DND-41 (cell line): ENCODE results near the gene SLC16A6.

ENCODE experiments used
- CTCF ChIP-seq: IDR thresholded peaks from 2 replicates; pipeline ENCODE4 v1.5.1; 2012; ENCODE audit warnings: borderline replicate concordance, low read length, moderate library complexity, mild to moderate bottlenecking; ENCODE audit not compliant: poor library complexity, severe bottlenecking; ENCODE audit errors: extremely low read depth
- EZH2 ChIP-seq: IDR thresholded peaks from 3 replicates; pipeline ENCODE4 v1.6.1; 2012; ENCODE audit warnings: borderline replicate concordance, low read depth, mild to moderate bottlenecking, moderate library complexity, low read length, inconsistent platforms; ENCODE audit not compliant: severe bottlenecking

- TF ChIP-seq CTCF (no peak), EZH2 (no peak)
Measured at GRCh38 chr17:68321556-68321954, 30.6 kb upstream of the SLC16A6 start.
